Duodenal mucosa (tissue), 2 donors: Measurements from ENCODE around the gene ZEB2.

Experiments used
- H3K27ac ChIP-seq: one replicate; pipeline ENCODE4 v1.7.0; 2013; ENCODE audit warnings: low read depth, low read length
- H3K27me3 ChIP-seq, 2 donors: one replicate each; pipeline ENCODE4 v1.7.0; 2013; ENCODE audit warnings: low read length in 2 of 2, control low read depth in 1 of 2; ENCODE audit not compliant: insufficient read depth in 2 of 2, control insufficient read depth in 1 of 2
- H3K36me3 ChIP-seq, 2 donors: one replicate each; pipeline ENCODE4 v1.7.0; 2013; ENCODE audit warnings: low read length in 2 of 2, control low read depth in 1 of 2; ENCODE audit not compliant: insufficient read depth in 2 of 2, control insufficient read depth in 1 of 2
- H3K4me1 ChIP-seq, 2 donors: one replicate each; pipeline ENCODE4 v1.7.0; 2013; ENCODE audit warnings: low read length in 2 of 2, control low read depth in 1 of 2; ENCODE audit not compliant: insufficient read depth in 2 of 2, control insufficient read depth in 1 of 2
- H3K4me3 ChIP-seq, 2 donors: one replicate each; pipeline ENCODE4 v1.7.0; 2013; ENCODE audit warnings: low read length in 2 of 2, low read depth in 1 of 2
- H3K9ac ChIP-seq, 2 donors: one replicate each; pipeline ENCODE4 v1.7.0; 2013; ENCODE audit warnings: low read length in 2 of 2, low read depth in 1 of 2
- H3K9me3 ChIP-seq, 2 donors: one replicate each; pipeline ENCODE4 v1.7.0; 2013; ENCODE audit warnings: low read length in 2 of 2, control low read depth in 1 of 2; ENCODE audit not compliant: control insufficient read depth in 1 of 2

The ZEB2 gene

GRCh38 chr2:144519934-144520731 lies at the start of gene ZEB2:
Gene ZEB2, minus strand, starts transcription at chr2:144520119. Its CDS starts 2,769 bp downstream, at chr2:144517350.
- Histone ChIP-seq H3K4me3 (peak within 1 kb of the TSS; percentile 67 to 80), H3K27ac (peak within 1 kb of the TSS; percentile 91), H3K9me3 (no peaks in the 10 kb centered on the region), H3K9ac (peak within 1 kb of the TSS; percentile 55 to 73), H3K36me3 (no peaks in the 10 kb centered on the region), H3K4me1 (peaks cover 0 to 2% of the 10 kb centered on the region in 2 donors), H3K27me3 (peaks cover 36 to 48% of the 10 kb centered on the region in 2 donors)

- Histone ChIP-seq H3K27ac (no peak overlapping the region), H3K4me1 (no peaks in the 10 kb centered on the region), H3K9ac (no peak overlapping the region), H3K27me3 (no peaks in the 10 kb centered on the region), H3K36me3 (no peaks in the 10 kb centered on the region), H3K4me3 (no peak overlapping the region), H3K9me3 (no peaks in the 10 kb centered on the region)
Observed at GRCh38 chr2:144567745-144568144, 47.8 kb upstream of the ZEB2 start.

GRCh38 chr2:144566448-144566847 lies 46.5 kb upstream of the ZEB2 start:
- H3K36me3 ChIP-seq, result no peaks in the 10 kb centered on the region
- no peak overlapping the region for H3K27ac ChIP-seq
- no peaks in the 10 kb centered on the region for H3K4me1 ChIP-seq
- H3K27me3 ChIP-seq, result no peaks in the 10 kb centered on the region
- no peak overlapping the region for H3K4me3 ChIP-seq
- H3K9ac ChIP-seq, result no peak overlapping the region
- no peaks in the 10 kb centered on the region for H3K9me3 ChIP-seq

GRCh38 chr2:144560251-144560650 lies 40.3 kb upstream of the ZEB2 start:
- H3K4me3 ChIP-seq, result no peak overlapping the region
- H3K27ac ChIP-seq, result no peak overlapping the region
- H3K4me1 ChIP-seq, result no peaks in the 10 kb centered on the region

GRCh38 chr2:144559681-144560080 lies 39.8 kb upstream of the ZEB2 start:
- H3K27ac ChIP-seq, result no peak overlapping the region

More at GRCh38 chr2:144560251-144560650, 40.3 kb upstream of the ZEB2 start:
- no peaks in the 10 kb centered on the region for H3K27me3 ChIP-seq
- H3K9me3 ChIP-seq, result no peaks in the 10 kb centered on the region
- H3K9ac ChIP-seq, result no peak overlapping the region
- H3K36me3 ChIP-seq, result no peaks in the 10 kb centered on the region

GRCh38 chr2:144559242-144559641 lies 39.3 kb upstream of the ZEB2 start:
- H3K36me3 ChIP-seq, result no peaks in the 10 kb centered on the region
- H3K4me3 ChIP-seq, result no peak overlapping the region
- H3K9me3 ChIP-seq, result no peaks in the 10 kb centered on the region
- no peaks in the 10 kb centered on the region for H3K4me1 ChIP-seq
- no peaks in the 10 kb centered on the region for H3K27me3 ChIP-seq
- H3K27ac ChIP-seq, result no peak overlapping the region
- H3K9ac ChIP-seq, result no peak overlapping the region

More at GRCh38 chr2:144559681-144560080, 39.8 kb upstream of the ZEB2 start:
- Histone ChIP-seq H3K4me3 (no peak overlapping the region), H3K4me1 (no peaks in the 10 kb centered on the region), H3K9me3 (no peaks in the 10 kb centered on the region), H3K9ac (no peak overlapping the region), H3K36me3 (no peaks in the 10 kb centered on the region), H3K27me3 (no peaks in the 10 kb centered on the region)

GRCh38 chr2:144554492-144555210 lies 34.7 kb upstream of the ZEB2 start:
- H3K4me1 ChIP-seq, result no peaks in the 10 kb centered on the region
- H3K27me3 ChIP-seq, result no peaks in the 10 kb centered on the region
- H3K4me3 ChIP-seq, result no peak overlapping the region
- no peak overlapping the region for H3K9ac ChIP-seq
- no peaks in the 10 kb centered on the region for H3K9me3 ChIP-seq
- H3K27ac ChIP-seq, result no peak overlapping the region
- H3K36me3 ChIP-seq, result no peaks in the 10 kb centered on the region

- no peaks in the 10 kb centered on the region for H3K27me3 ChIP-seq
- no peaks in the 10 kb centered on the region for H3K9me3 ChIP-seq
- H3K4me1 ChIP-seq, result no peaks in the 10 kb centered on the region
- no peak overlapping the region for H3K9ac ChIP-seq
- H3K27ac ChIP-seq, result no peak overlapping the region
- no peaks in the 10 kb centered on the region for H3K36me3 ChIP-seq
- H3K4me3 ChIP-seq, result no peak overlapping the region
Observed at GRCh38 chr2:144553379-144553778, 33.5 kb upstream of the ZEB2 start.

GRCh38 chr2:144552821-144553220 lies 32.9 kb upstream of the ZEB2 start:
- no peaks in the 10 kb centered on the region for H3K4me1 ChIP-seq
- H3K27ac ChIP-seq, result no peak overlapping the region
- H3K36me3 ChIP-seq, result no peaks in the 10 kb centered on the region
- no peak overlapping the region for H3K4me3 ChIP-seq
- no peaks in the 10 kb centered on the region for H3K27me3 ChIP-seq
- no peak overlapping the region for H3K9ac ChIP-seq
- H3K9me3 ChIP-seq, result no peaks in the 10 kb centered on the region

- H3K36me3 ChIP-seq, result no peaks in the 10 kb centered on the region
- H3K27ac ChIP-seq, result no peak overlapping the region
- H3K27me3 ChIP-seq, result no peaks in the 10 kb centered on the region
- H3K9me3 ChIP-seq, result no peaks in the 10 kb centered on the region
- no peak overlapping the region for H3K9ac ChIP-seq
- no peak overlapping the region for H3K4me3 ChIP-seq
- no peaks in the 10 kb centered on the region for H3K4me1 ChIP-seq
Observed at GRCh38 chr2:144550911-144551310, 31.0 kb upstream of the ZEB2 start.
